Endothelial cell of umbilical vein (primary cell): ENCODE data around the gene SLC44A5. TPM values are rescaled to one million over a fixed set of nuclear protein-coding genes. Genes with fewer than 3 reads are reported as not detected.

Experiments
- BruUV-seq: library from RNA; stranded (reverse); fragments of 400-500 nt; replicated peaks from 2 replicates; lab custom pipeline; 2021; lab: Mats Ljungman, UMichigan
- CTCF ChIA-PET: fragments of 300-600, 350-600 bp; sonication (Branson Sonifier 250); formaldehyde crosslinking; loops from one replicate; lab custom pipeline; 2021; ENCODE audit warnings: antibody characterized with exemption, inconsistent platforms; lab: Charles Lee
- POLR2A ChIA-PET: fragments of 300-600, 350-600 bp; sonication (Branson Sonifier 250); formaldehyde crosslinking; loops from one replicate; lab custom pipeline; 2021; ENCODE audit warnings: antibody characterized with exemption, inconsistent platforms; lab: Charles Lee
- DNase-seq: peaks from one replicate; pipeline ENCODE4 v3.0.0-alpha.2; 2011; ENCODE audit warnings: low read depth, low spot score
- FAIRE-seq: peaks from 2 replicates; lab custom pipeline; 2011; peaks lifted over from hg19 to GRCh38; lab: Jason Lieb, UNC
- H2AFZ ChIP-seq: 2 replicates; pipeline ENCODE4 v1.6.0; 2012; ENCODE audit warnings: low read depth, low read length, control low read depth, inconsistent platforms
- H3K27ac ChIP-seq: 2 replicates; pipeline ENCODE4 v1.5.1; 2011; ENCODE audit warnings: low read depth, mild to moderate bottlenecking, control low read depth, low read length, moderate library complexity; ENCODE audit not compliant: insufficient read depth
- H3K27me3 ChIP-seq, 2 experiments: 2 replicates each; pipeline versions ENCODE4 v1.6.0 to v1.6.1; 2011; ENCODE audit warnings: low read length in 2 of 2, mixed read lengths in 1 of 2; ENCODE audit not compliant: control insufficient read depth in 2 of 2, insufficient read depth in 2 of 2
- H3K36me3 ChIP-seq, 2 experiments: 2 replicates in 1 of 2; 3 replicates in 1 of 2; pipeline ENCODE4 v1.5.1; 2011; ENCODE audit warnings: low read length in 2 of 2, mild to moderate bottlenecking in 1 of 2, moderate library complexity in 1 of 2; ENCODE audit not compliant: control insufficient read depth in 2 of 2, insufficient read depth in 2 of 2; ENCODE audit errors: extremely low read depth in 1 of 2
- H3K4me1 ChIP-seq: 3 replicates; pipeline ENCODE4 v1.5.1; 2011; ENCODE audit warnings: mild to moderate bottlenecking, low read length; ENCODE audit not compliant: control insufficient read depth, insufficient read depth; ENCODE audit errors: extremely low read depth
- H3K4me2 ChIP-seq: 2 replicates; pipeline ENCODE4 v1.6.1; 2011; ENCODE audit warnings: low read length, control low read depth, mixed read lengths; ENCODE audit not compliant: insufficient read depth
- H3K4me3 ChIP-seq, 3 experiments: fragments of 200-600 bp in 1 of 3; sonication (generic), shearing (Covaris generic) in 1 of 3; replicated peaks in 1 of 3; 2 replicates each; pipeline ENCODE4 v1.5.1; 2011 to 2016; ENCODE audit warnings: control low read depth in 3 of 3, low read length in 3 of 3, mild to moderate bottlenecking in 2 of 3, inconsistent platforms in 1 of 3, low read depth in 1 of 3, moderate library complexity in 1 of 3; ENCODE audit not compliant: insufficient read depth in 1 of 3
- H3K79me2 ChIP-seq: 2 replicates; pipeline ENCODE4 v1.6.0; 2012; ENCODE audit warnings: low read length, inconsistent platforms; ENCODE audit not compliant: control insufficient read depth, insufficient read depth
- H3K9ac ChIP-seq: replicated peaks from 2 replicates; pipeline ENCODE3; 2011; ENCODE audit warnings: low read length, control low read depth; ENCODE audit not compliant: insufficient read depth; ENCODE audit errors: extremely low read depth
- H3K9me1 ChIP-seq: replicated peaks from 3 replicates; pipeline ENCODE4 v1.6.0; 2011; ENCODE audit warnings: mild to moderate bottlenecking, low read length; ENCODE audit not compliant: control insufficient read depth, insufficient read depth; ENCODE audit errors: extremely low read depth
- H3K9me3 ChIP-seq: replicated peaks from 2 replicates; pipeline ENCODE4 v1.5.1; 2012; ENCODE audit warnings: low read length, inconsistent platforms; ENCODE audit not compliant: control insufficient read depth, insufficient read depth
- H4K20me1 ChIP-seq: replicated peaks from 2 replicates; pipeline ENCODE3; 2011; ENCODE audit warnings: mild to moderate bottlenecking, low read length; ENCODE audit not compliant: control insufficient read depth, insufficient read depth; ENCODE audit errors: extremely low read depth
- FOS ChIP-seq: IDR thresholded peaks from 2 replicates; pipeline ENCODE4 v1.6.1; 2011; ENCODE audit warnings: mild to moderate bottlenecking, low read length, moderate library complexity, borderline replicate concordance; ENCODE audit not compliant: insufficient read depth
- GATA2 ChIP-seq: IDR thresholded peaks from 2 replicates; pipeline ENCODE4 v1.7.0; 2011; ENCODE audit warnings: low read depth, mild to moderate bottlenecking, moderate library complexity, mixed read lengths, low read length; ENCODE audit not compliant: insufficient read length, insufficient read depth
- JUN ChIP-seq: IDR thresholded peaks from 2 replicates; pipeline ENCODE4 v1.6.1; 2011; ENCODE audit warnings: borderline replicate concordance, low read depth; ENCODE audit not compliant: insufficient read length, insufficient read depth
- POLR2A ChIP-seq: IDR thresholded peaks from 2 replicates; pipeline ENCODE4 v1.6.1; 2012; ENCODE audit warnings: low read depth, mild to moderate bottlenecking, control low read depth, low read length
- dilution Hi-C: fragments of 300-500 bp; cut with MboI; formaldehyde crosslinking; loops from one replicate; pipeline ENCODE4 v1.15.0; 2019; ENCODE audit warnings: low sequenced_read_pairs; ENCODE audit not compliant: extremely low pct_ligation_motif_present
- intact Hi-C: fragments of 100-400 bp; cut with micrococcal nuclease; formaldehyde crosslinking; loops from one replicate; pipeline ENCODE4 v1.10.0; 2022
- polyA plus RNA-seq, 4 experiments: library from polyadenylated mRNA; depleted of rRNA in 3 of 4; stranded (reverse) in 3 of 4; unstranded in 1 of 4; fragments of >200 nt; gene quantifications; 2 replicates each; pipeline versions ENCODE4 v1.2.1 to v1.2.3, GENCODE V29; 2011 to 2012; ENCODE audit warnings: missing spikeins in 1 of 4
- total RNA-seq: library from RNA; stranded (reverse); gene quantifications from 2 replicates; pipeline ENCODE4 v1.2.3, GENCODE V29; 2021
- TF ChIP-seq, protein P1 (sequence below): IDR thresholded peaks from 2 replicates; pipeline ENCODE4 v1.6.1; 2011; ENCODE audit not compliant: insufficient read depth, insufficient read length

The SLC44A5 gene
- total and polyA plus RNA-seq, 2 donors (not counting 3 experiments of a cell fraction or from before 2014, with no cell fraction given) = 1.6 to 3.2 TPM

DNA sequence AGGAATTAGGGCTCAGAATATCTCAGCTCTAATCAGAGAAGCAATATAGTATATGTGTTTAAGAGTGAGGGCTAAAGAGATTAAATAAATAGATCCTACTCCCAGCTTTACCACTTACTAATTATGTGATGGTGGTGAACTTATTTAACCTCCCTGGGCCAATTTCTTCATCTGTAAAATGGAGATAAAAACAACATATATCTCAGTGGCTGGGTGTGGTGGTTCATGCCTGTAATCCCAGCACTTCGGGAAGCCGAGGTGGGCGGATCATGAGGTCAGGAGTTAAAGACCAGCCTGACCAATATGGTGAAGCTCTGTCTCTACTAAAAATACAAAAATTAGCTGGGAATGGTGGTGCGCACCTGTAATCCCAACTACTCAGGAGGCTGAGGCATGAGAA is 135.2 kb downstream of the SLC44A5 start:
- Histone ChIP-seq H3K27ac (no peak overlapping the region), H2AFZ (no peak overlapping the region), H4K20me1 (no peaks in the 10 kb centered on the region), H3K9me1 (no peaks in the 10 kb centered on the region), H3K4me1 (peaks cover 23% of the 10 kb centered on the region), H3K4me2 (no peak overlapping the region), H3K9ac (no peak overlapping the region), H3K9me3 (no peaks in the 10 kb centered on the region), H3K36me3 (no peaks in the 10 kb centered on the region), H3K27me3 (no peaks in the 10 kb centered on the region), H3K79me2 (no peaks in the 10 kb centered on the region), H3K4me3 (no peak overlapping the region)
- POLR2A ChIA-PET = no interaction called here
- no TSS peak for BruUV-seq
- intact Hi-C loops = no loop called here
- CTCF ChIA-PET = no interaction called here
- no peak for FAIRE-seq
- dilution Hi-C loops = no loop called here
- no peak for DNase-seq
- TF ChIP-seq, protein P1, sequence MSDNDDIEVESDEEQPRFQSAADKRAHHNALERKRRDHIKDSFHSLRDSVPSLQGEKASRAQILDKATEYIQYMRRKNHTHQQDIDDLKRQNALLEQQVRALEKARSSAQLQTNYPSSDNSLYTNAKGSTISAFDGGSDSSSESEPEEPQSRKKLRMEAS = no peak
- no peak for TF ChIP-seq JUN
- no peak for TF ChIP-seq GATA2

DNA sequence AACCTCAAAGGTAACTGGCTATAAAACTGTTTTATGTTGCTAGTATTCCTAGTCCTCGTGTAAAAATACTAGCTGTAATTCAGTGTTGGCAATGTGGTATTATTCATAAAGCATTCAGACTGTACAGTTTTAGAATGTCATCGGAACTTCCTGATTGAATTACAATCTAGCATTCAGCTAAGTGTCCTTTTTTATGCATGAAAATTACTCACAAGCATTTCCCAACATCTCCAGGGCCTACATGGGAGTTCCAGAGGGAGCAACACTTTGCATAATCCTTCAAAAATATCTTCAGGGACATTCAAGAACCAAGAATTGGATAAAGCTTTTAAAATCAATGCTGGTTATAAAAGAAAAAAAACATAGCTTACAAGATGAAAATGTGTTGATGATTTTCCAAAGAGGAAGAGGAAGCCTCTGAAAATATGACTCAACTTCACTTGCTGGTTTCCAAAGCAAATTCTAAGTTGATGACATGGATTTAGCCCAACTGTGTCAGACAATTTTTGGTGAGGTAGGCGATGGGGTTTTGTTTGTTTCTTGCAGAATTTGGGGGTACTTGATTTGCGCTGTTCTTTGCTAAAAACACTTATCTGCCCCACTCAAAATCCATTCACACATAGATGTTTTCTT is 137.8 kb downstream of the SLC44A5 start:
- BruUV-seq = no TSS peak
- no peaks in the 10 kb centered on the region for H3K9me1 ChIP-seq

More for the DNA sequence above, 137.8 kb downstream of the SLC44A5 start:
- Histone ChIP-seq H3K9me3 (no peaks in the 10 kb centered on the region), H2AFZ (peak overlapping the region; percentile 93), H3K9ac (no peak overlapping the region), H3K4me1 (peaks cover 23% of the 10 kb centered on the region), H3K4me3 (no peak overlapping the region), H3K79me2 (no peaks in the 10 kb centered on the region), H3K27me3 (no peaks in the 10 kb centered on the region), H4K20me1 (no peaks in the 10 kb centered on the region), H3K4me2 (peak overlapping the region; percentile 93), H3K27ac (peak overlapping the region; percentile 59), H3K36me3 (no peaks in the 10 kb centered on the region)
- ChIA-PET CTCF (interaction anchor here (1.0 to 2.9 kb wide), 11 partner anchors 9 to 271 kb away, joined by 3 to 13 read pairs (median 3); no protein-coding TSS in a partner anchor), POLR2A (no interaction called here)
- intact Hi-C loops = loop anchor here (1.0 to 2.0 kb wide), 2 partner anchors 106 to 126 kb away; no protein-coding TSS in a partner anchor
- FAIRE-seq (peak; percentile 77), DNase-seq (peak; percentile 80)
- dilution Hi-C loops = no loop called here
- TF ChIP-seq POLR2A (no peak), JUN (peak; percentile 49), FOS (peak; percentile 70)
- TF ChIP-seq, protein P1 = no peak
